ENCODE measurements around the gene ADCYAP1R1.

DNA sequence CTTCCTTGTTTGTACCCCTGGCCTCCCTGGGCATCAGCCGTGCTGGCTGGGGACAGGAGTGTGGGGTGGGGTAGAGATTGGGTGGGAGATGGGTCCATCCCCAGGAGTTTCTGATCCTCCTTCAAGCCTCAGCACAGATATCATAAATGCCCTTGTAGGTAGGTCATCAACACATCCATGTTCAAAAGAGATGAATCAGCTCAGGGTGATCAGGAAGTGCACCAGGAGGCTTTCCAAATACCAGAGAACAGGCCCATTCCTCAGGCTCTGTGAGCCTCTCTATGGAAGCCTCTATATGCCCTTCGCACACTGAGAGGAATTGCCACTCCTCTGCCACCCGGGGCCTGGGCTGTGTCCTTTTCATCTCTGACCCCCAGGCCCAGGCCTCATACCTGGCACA lies 31.9 kb upstream of the ADCYAP1R1 start:
- TF ChIP-seq, protein P1, sequence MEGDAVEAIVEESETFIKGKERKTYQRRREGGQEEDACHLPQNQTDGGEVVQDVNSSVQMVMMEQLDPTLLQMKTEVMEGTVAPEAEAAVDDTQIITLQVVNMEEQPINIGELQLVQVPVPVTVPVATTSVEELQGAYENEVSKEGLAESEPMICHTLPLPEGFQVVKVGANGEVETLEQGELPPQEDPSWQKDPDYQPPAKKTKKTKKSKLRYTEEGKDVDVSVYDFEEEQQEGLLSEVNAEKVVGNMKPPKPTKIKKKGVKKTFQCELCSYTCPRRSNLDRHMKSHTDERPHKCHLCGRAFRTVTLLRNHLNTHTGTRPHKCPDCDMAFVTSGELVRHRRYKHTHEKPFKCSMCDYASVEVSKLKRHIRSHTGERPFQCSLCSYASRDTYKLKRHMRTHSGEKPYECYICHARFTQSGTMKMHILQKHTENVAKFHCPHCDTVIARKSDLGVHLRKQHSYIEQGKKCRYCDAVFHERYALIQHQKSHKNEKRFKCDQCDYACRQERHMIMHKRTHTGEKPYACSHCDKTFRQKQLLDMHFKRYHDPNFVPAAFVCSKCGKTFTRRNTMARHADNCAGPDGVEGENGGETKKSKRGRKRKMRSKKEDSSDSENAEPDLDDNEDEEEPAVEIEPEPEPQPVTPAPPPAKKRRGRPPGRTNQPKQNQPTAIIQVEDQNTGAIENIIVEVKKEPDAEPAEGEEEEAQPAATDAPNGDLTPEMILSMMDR (conservative IDR thresholded peaks at IDR 0.05; ENCODE audit: low read length) = no peak
- TF ChIP-seq EZH2phosphoT487 (IDR thresholded peaks at IDR 0.05; ENCODE audit: borderline replicate concordance) = no peak
